IMR-90 (cell line): ENCODE measurements around the gene EDEM1. TPM values are rescaled to one million over a fixed set of nuclear protein-coding genes. Genes with fewer than 3 reads are reported as not detected.

ENCODE experiments used
- ATAC-seq: fragments of 200-7000 bp; cut with Tn5 transposase; 2 replicates; pipeline ENCODE4 v1.9.1; 2020; ENCODE audit warnings: low read depth, mild to moderate bottlenecking, moderate library complexity
- BruUV-seq: library from RNA; stranded (reverse); fragments of 400-500 nt; replicated peaks from 2 replicates; lab custom pipeline; 2021; lab: Mats Ljungman, UMichigan
- CTCF ChIA-PET: fragments of 300-600 bp; formaldehyde crosslinking; extraction: SDS; loops from one replicate; lab custom pipeline; 2021; ENCODE audit warnings: antibody characterized with exemption; lab: Yijun Ruan, JAX
- POLR2A ChIA-PET: fragments of 300-600 bp; sonication (Branson Sonifier 250); formaldehyde crosslinking; loops from one replicate; lab custom pipeline; 2022; ENCODE audit warnings: antibody characterized with exemption; ENCODE audit not compliant: unreplicated experiment; lab: Charles Lee
- DNase-seq: peaks from one replicate; pipeline ENCODE4 v3.0.0; 2013
- H2AFZ ChIP-seq: replicated peaks from 2 replicates; pipeline ENCODE3; 2013; ENCODE audit warnings: low read length, mild to moderate bottlenecking; ENCODE audit not compliant: poor library complexity
- H2AK5ac ChIP-seq: 2 replicates; pipeline ENCODE4 v1.6.1; 2013; ENCODE audit warnings: low read depth, low read length, inconsistent platforms
- H2AK9ac ChIP-seq: replicated peaks from 2 replicates; pipeline ENCODE3; 2013; ENCODE audit warnings: mild to moderate bottlenecking, low read depth, low read length, moderate library complexity; ENCODE audit not compliant: poor library complexity
- H2BK120ac ChIP-seq: 2 replicates; pipeline ENCODE4 v1.6.1; 2013; ENCODE audit warnings: low read depth, low read length, inconsistent platforms
- H2BK15ac ChIP-seq: 3 replicates; pipeline ENCODE4 v1.6.1; 2013; ENCODE audit warnings: low read depth, low read length, inconsistent platforms
- H2BK20ac ChIP-seq: 2 replicates; pipeline ENCODE4 v1.6.1; 2013; ENCODE audit warnings: low read depth, mild to moderate bottlenecking, inconsistent platforms, low read length, moderate library complexity
- H2BK5ac ChIP-seq: 2 replicates; pipeline ENCODE4 v1.6.1; 2013; ENCODE audit warnings: mild to moderate bottlenecking, low read depth, low read length, inconsistent platforms; ENCODE audit not compliant: poor library complexity, severe bottlenecking
- H3K14ac ChIP-seq: replicated peaks from 2 replicates; pipeline ENCODE4 v1.6.1; 2013; ENCODE audit warnings: low read depth, low read length, inconsistent platforms
- H3K18ac ChIP-seq: 2 replicates; pipeline ENCODE4 v1.6.1; 2013; ENCODE audit warnings: low read depth, low read length, control low read depth
- H3K23ac ChIP-seq: 2 replicates; pipeline ENCODE4 v1.6.1; 2013; ENCODE audit warnings: low read depth, low read length, inconsistent platforms
- H3K27ac ChIP-seq: 2 replicates; pipeline ENCODE4 v1.5.1; 2013; ENCODE audit warnings: mild to moderate bottlenecking, control low read depth, low read length; ENCODE audit not compliant: insufficient read depth
- H3K27me3 ChIP-seq: 2 replicates; pipeline ENCODE4 v1.6.1; 2013; ENCODE audit warnings: low read length; ENCODE audit not compliant: control insufficient read depth, insufficient read depth
- H3K36me3 ChIP-seq: 2 replicates; pipeline ENCODE4 v1.6.1; 2013; ENCODE audit warnings: low read length, mixed read lengths; ENCODE audit not compliant: control insufficient read depth, insufficient read depth
- H3K4ac ChIP-seq: 2 replicates; pipeline ENCODE4 v1.6.1; 2013; ENCODE audit warnings: low read depth, low read length, inconsistent platforms
- H3K4me1 ChIP-seq: 2 replicates; pipeline ENCODE4 v1.6.1; 2013; ENCODE audit warnings: low read length, mixed read lengths; ENCODE audit not compliant: control insufficient read depth, insufficient read depth
- H3K4me2 ChIP-seq: 2 replicates; pipeline ENCODE4 v1.6.1; 2013; ENCODE audit warnings: low read depth, mild to moderate bottlenecking, control low read depth, low read length, moderate library complexity
- H3K4me3 ChIP-seq: 2 replicates; pipeline ENCODE4 v1.5.1; 2013; ENCODE audit warnings: low read depth, mild to moderate bottlenecking, control low read depth, low read length, moderate library complexity; ENCODE audit not compliant: insufficient read depth
- H3K56ac ChIP-seq: 2 replicates; pipeline ENCODE4 v1.6.1; 2013; ENCODE audit warnings: low read length, inconsistent platforms; ENCODE audit not compliant: insufficient read depth; ENCODE audit errors: extremely low read depth
- H3K79me1 ChIP-seq, 2 experiments: 2 replicates each; pipeline ENCODE4 v1.6.1; 2013; ENCODE audit warnings: low read length in 2 of 2, inconsistent platforms in 1 of 2, low read depth in 1 of 2
- H3K9ac ChIP-seq: 2 replicates; pipeline ENCODE4 v1.6.1; 2013; ENCODE audit warnings: low read depth, low read length, control low read depth
- H3K9me1 ChIP-seq: 2 replicates; pipeline ENCODE4 v1.6.1; 2013; ENCODE audit warnings: low read length, inconsistent platforms; ENCODE audit not compliant: insufficient read depth
- H3K9me3 ChIP-seq: 2 replicates; pipeline ENCODE4 v1.6.1; 2013; ENCODE audit warnings: low read length; ENCODE audit not compliant: control insufficient read depth, insufficient read depth
- H4K20me1 ChIP-seq: 2 replicates; pipeline ENCODE4 v1.6.1; 2013; ENCODE audit warnings: low read length, inconsistent platforms; ENCODE audit not compliant: insufficient read depth
- H4K5ac ChIP-seq: 2 replicates; pipeline ENCODE4 v1.6.1; 2013; ENCODE audit warnings: mild to moderate bottlenecking, low read depth, low read length, control low read depth
- H4K8ac ChIP-seq, 2 experiments: 2 replicates each; pipeline ENCODE4 v1.6.1; 2013; ENCODE audit warnings: low read depth in 2 of 2, low read length in 2 of 2, control low read depth in 1 of 2, inconsistent platforms in 1 of 2
- H4K91ac ChIP-seq: 2 replicates; pipeline ENCODE4 v1.6.1; 2013; ENCODE audit warnings: low read depth, low read length, inconsistent platforms; ENCODE audit not compliant: insufficient read depth
- BHLHE40 ChIP-seq: fragments of 150-350 bp; IDR thresholded peaks from 2 replicates; pipeline ENCODE4 v1.6.1; 2016; ENCODE audit warnings: mild to moderate bottlenecking, low read depth, low read length
- CHD1 ChIP-seq: IDR thresholded peaks from 2 replicates; pipeline ENCODE4 v1.6.1; 2012; ENCODE audit warnings: low read depth, low read length, improper control_type of control experiment
- FOS ChIP-seq: fragments of 150-350 bp; IDR thresholded peaks from 2 replicates; pipeline ENCODE4 v1.6.1; 2016; ENCODE audit warnings: low read depth, low read length
- MAZ ChIP-seq: IDR thresholded peaks from 2 replicates; pipeline ENCODE4 v1.6.1; 2012; ENCODE audit warnings: low read depth, mild to moderate bottlenecking, low read length, improper control_type of control experiment, moderate library complexity, borderline replicate concordance
- USF2 ChIP-seq: fragments of 150-350 bp; IDR thresholded peaks from 2 replicates; pipeline ENCODE4 v1.6.1; 2017; ENCODE audit warnings: mild to moderate bottlenecking, antibody characterized with exemption, low read length, low read depth
- WGBS, 2 experiments: methylation state at CpG; one replicate each; pipeline versions ENCODE4 v1.1.5 to v1.1.7; 2013; ENCODE audit warnings: missing lambda C conversion rate in 2 of 2; ENCODE audit not compliant: insufficient read length in 1 of 2; ENCODE audit errors: extremely low coverage in 2 of 2; 5-methylcytosine and 5-hydroxymethylcytosine counted together
- dilution Hi-C: fragments of 300-500 bp; cut with HindIII; formaldehyde crosslinking; loops from one replicate; pipeline ENCODE4 v1.14.3; 2018; ENCODE audit warnings: low sequenced_read_pairs; ENCODE audit not compliant: unreplicated experiment
- in situ Hi-C: fragments of 300-500 bp; cut with MboI; formaldehyde crosslinking; loops from 3 replicates; pipeline ENCODE4 v1.14.3; 2019; ENCODE audit warnings: low sequenced_read_pairs, inconsistent platforms, mixed read lengths
- intact Hi-C: fragments of 100-400 bp; cut with micrococcal nuclease; formaldehyde crosslinking; loops from 2 replicates; pipeline ENCODE4 v1.10.0; 2022
- polyA plus RNA-seq, 3 experiments: library from polyadenylated mRNA; depleted of rRNA; stranded (reverse); fragments of >200 nt; gene quantifications; 2 replicates each; pipeline ENCODE4 v1.2.3, GENCODE V29; 2012; ENCODE audit warnings: low replicate concordance in 1 of 3
- total RNA-seq: library from RNA; depleted of rRNA; stranded (reverse); fragments of >200 nt; gene quantifications from 2 replicates; pipeline ENCODE4 v1.2.3, GENCODE V29; 2012

Gene EDEM1
- total and polyA plus RNA-seq, 2 of the 4 experiments (the other 2 are of a cell fraction): 23.5 to 27.0 TPM

GRCh38 chr3:5217824-5218595, 30.5 kb downstream of the EDEM1 start:
- Histone ChIP-seq H4K91ac (no peak overlapping the region), H3K4me3 (no peak overlapping the region), H3K18ac (no peak overlapping the region), H3K27ac (peak overlapping the region; percentile 54; the same call in 1 of the 2 replicates), H3K79me1 (peaks cover 3 to 7% of the 10 kb centered on the region in 2 experiments; a peak in 3 of 4 replicates), H3K9me3 (no peaks in the 10 kb centered on the region), H2BK5ac (no peak overlapping the region), H2AK5ac (no peak overlapping the region), H3K9me1 (peaks cover under 1% of the 10 kb centered on the region; the same call in 1 of the 2 replicates), H2AK9ac (no peak overlapping the region), H3K4me2 (no peak overlapping the region), H4K20me1 (0 out of 2 replicates have a peak, but pooled peaks cover 4% of the 10 kb centered on the region), H3K9ac (no peak overlapping the region), H3K27me3 (no peaks in the 10 kb centered on the region), H2BK120ac (no peak overlapping the region), H4K5ac (no peak overlapping the region), H3K36me3 (peaks cover 42% of the 10 kb centered on the region), H4K8ac (no peak overlapping the region), H3K56ac (no peak overlapping the region), H3K14ac (no peak overlapping the region), H2BK20ac (no peak overlapping the region), H2AFZ (no peak overlapping the region), H3K4ac (no peak overlapping the region), H2BK15ac (no peak overlapping the region), H3K23ac (no peak overlapping the region), H3K4me1 (peaks cover 3% of the 10 kb centered on the region; the same call in 1 of the 2 replicates)
- intact Hi-C loops: no loop called here
- no TSS peak for BruUV-seq
- ATAC-seq (peak; percentile 50), DNase-seq (peak; percentile 51)
- TF ChIP-seq USF2 (no peak), BHLHE40 (no peak), MAZ (no peak), FOS (no peak), CHD1 (no peak)
- POLR2A ChIA-PET: no interaction called here
- in situ Hi-C loops: no loop called here
- dilution Hi-C loops: no loop called here
- CTCF ChIA-PET: no interaction called here
- WGBS, 2 experiments: no CpG with 5 or more reads among the region's 9 CpGs
